Mesenchymal stem cell (in vitro differentiated cells and primary cell): ENCODE measurements around the gene ANKRD12.
A peak's percentile ranks its signal among the peaks of the same experiment; 100 is the strongest.

ENCODE experiments used
- DNase-seq: peaks from one replicate; pipeline ENCODE4 v3.0.0-alpha.2; 2013
- H2AFZ ChIP-seq: one replicate; pipeline ENCODE4 v1.6.1; 2013; ENCODE audit warnings: low read depth, mild to moderate bottlenecking, control low read depth, inconsistent platforms, low read length, moderate library complexity
- H2AK5ac ChIP-seq: 2 replicates; pipeline ENCODE4 v1.6.1; 2013; ENCODE audit warnings: low read length, moderate library complexity, mild to moderate bottlenecking, inconsistent platforms; ENCODE audit not compliant: severe bottlenecking
- H2BK120ac ChIP-seq: one replicate; pipeline ENCODE4 v1.6.1; 2013; ENCODE audit warnings: low read depth, mild to moderate bottlenecking, inconsistent platforms, low read length, moderate library complexity
- H2BK12ac ChIP-seq, 2 experiments: one replicate each; pipeline ENCODE4 v1.6.1; 2013; ENCODE audit warnings: inconsistent platforms in 2 of 2, low read length in 2 of 2, mild to moderate bottlenecking in 2 of 2, moderate library complexity in 2 of 2, control low read depth in 1 of 2
- H2BK15ac ChIP-seq: one replicate; pipeline ENCODE4 v1.6.1; 2013; ENCODE audit warnings: mild to moderate bottlenecking, low read depth, inconsistent platforms; ENCODE audit not compliant: poor library complexity, severe bottlenecking
- H2BK5ac ChIP-seq: 2 replicates; pipeline ENCODE4 v1.6.1; 2013; ENCODE audit warnings: low read depth, mild to moderate bottlenecking, low read length, control low read depth, inconsistent platforms; ENCODE audit not compliant: poor library complexity, severe bottlenecking
- H3K14ac ChIP-seq, 2 experiments: one replicate each; pipeline ENCODE4 v1.6.1; 2013; ENCODE audit warnings: inconsistent platforms in 2 of 2, low read length in 2 of 2, control low read depth in 1 of 2, mild to moderate bottlenecking in 1 of 2, moderate library complexity in 1 of 2
- H3K18ac ChIP-seq, 2 experiments: one replicate each; pipeline ENCODE4 v1.6.1; 2013; ENCODE audit warnings: inconsistent platforms in 2 of 2, low read length in 2 of 2, control low read depth in 1 of 2, low read depth in 1 of 2, mild to moderate bottlenecking in 1 of 2
- H3K23ac ChIP-seq, 2 experiments: one replicate each; pipeline ENCODE4 v1.6.1; 2013; ENCODE audit warnings: inconsistent platforms in 2 of 2, low read length in 2 of 2, mild to moderate bottlenecking in 2 of 2, moderate library complexity in 2 of 2, control low read depth in 1 of 2
- H3K27ac ChIP-seq: 2 replicates; pipeline ENCODE4 v1.5.1; 2013; ENCODE audit warnings: mild to moderate bottlenecking, moderate library complexity, low read length, control low read depth, inconsistent platforms; ENCODE audit not compliant: poor library complexity, severe bottlenecking
- H3K27me3 ChIP-seq, 2 experiments: 2 replicates each; pipeline versions ENCODE4 v1.6.1 to v1.7.0; 2013; ENCODE audit warnings: low read length in 2 of 2, mild to moderate bottlenecking in 2 of 2, moderate library complexity in 2 of 2, control low read depth in 1 of 2, inconsistent platforms in 1 of 2; ENCODE audit not compliant: control insufficient read depth in 1 of 2, insufficient read depth in 1 of 2
- H3K36me3 ChIP-seq, 2 experiments: 2 replicates each; pipeline versions ENCODE4 v1.6.1 to v1.7.0; 2013; ENCODE audit warnings: low read length in 2 of 2, control low read depth in 1 of 2, inconsistent platforms in 1 of 2, low read depth in 1 of 2, mild to moderate bottlenecking in 1 of 2; ENCODE audit not compliant: insufficient read depth in 2 of 2, control insufficient read depth in 1 of 2
- H3K4ac ChIP-seq, 2 experiments: one replicate each; pipeline ENCODE4 v1.6.1; 2013; ENCODE audit warnings: inconsistent platforms in 2 of 2, low read length in 2 of 2, mild to moderate bottlenecking in 2 of 2, moderate library complexity in 2 of 2, control low read depth in 1 of 2, low read depth in 1 of 2
- H3K4me1 ChIP-seq: 2 replicates; pipeline ENCODE4 v1.6.1; 2013; ENCODE audit warnings: low read depth, low read length, control low read depth; ENCODE audit not compliant: control insufficient read depth, insufficient read depth
- H3K4me2 ChIP-seq: 2 replicates; pipeline ENCODE4 v1.6.1; 2013; ENCODE audit warnings: low read length, mild to moderate bottlenecking, inconsistent platforms; ENCODE audit not compliant: poor library complexity, severe bottlenecking
- H3K4me3 ChIP-seq, 2 experiments: 2 replicates each; pipeline versions ENCODE4 v1.5.1 to v1.7.0; 2013; ENCODE audit warnings: low read length in 2 of 2, mild to moderate bottlenecking in 2 of 2, control low read depth in 1 of 2, low read depth in 1 of 2; ENCODE audit not compliant: insufficient read depth in 1 of 2
- H3K79me1 ChIP-seq: replicated peaks from 2 replicates; pipeline ENCODE4 v1.6.1; 2013; ENCODE audit warnings: mild to moderate bottlenecking, control low read depth, low read length, inconsistent platforms; ENCODE audit not compliant: poor library complexity, severe bottlenecking
- H3K9ac ChIP-seq: 2 replicates; pipeline ENCODE4 v1.7.0; 2013; ENCODE audit warnings: mild to moderate bottlenecking, low read length, moderate library complexity
- H3K9me3 ChIP-seq: 2 replicates; pipeline ENCODE4 v1.7.0; 2013; ENCODE audit warnings: mild to moderate bottlenecking, low read length; ENCODE audit not compliant: control insufficient read depth
- H4K8ac ChIP-seq: one replicate; pipeline ENCODE4 v1.6.1; 2013; ENCODE audit warnings: inconsistent platforms, mild to moderate bottlenecking, low read length, moderate library complexity
- H4K91ac ChIP-seq: one replicate; pipeline ENCODE4 v1.6.1; 2013; ENCODE audit warnings: mild to moderate bottlenecking, low read length, inconsistent platforms
- WGBS: methylation state at CpG from one replicate; pipeline ENCODE4 v1.1.7; 2013; ENCODE audit warnings: mixed read lengths; 5-methylcytosine and 5-hydroxymethylcytosine counted together

ANKRD12 gene

DNA sequence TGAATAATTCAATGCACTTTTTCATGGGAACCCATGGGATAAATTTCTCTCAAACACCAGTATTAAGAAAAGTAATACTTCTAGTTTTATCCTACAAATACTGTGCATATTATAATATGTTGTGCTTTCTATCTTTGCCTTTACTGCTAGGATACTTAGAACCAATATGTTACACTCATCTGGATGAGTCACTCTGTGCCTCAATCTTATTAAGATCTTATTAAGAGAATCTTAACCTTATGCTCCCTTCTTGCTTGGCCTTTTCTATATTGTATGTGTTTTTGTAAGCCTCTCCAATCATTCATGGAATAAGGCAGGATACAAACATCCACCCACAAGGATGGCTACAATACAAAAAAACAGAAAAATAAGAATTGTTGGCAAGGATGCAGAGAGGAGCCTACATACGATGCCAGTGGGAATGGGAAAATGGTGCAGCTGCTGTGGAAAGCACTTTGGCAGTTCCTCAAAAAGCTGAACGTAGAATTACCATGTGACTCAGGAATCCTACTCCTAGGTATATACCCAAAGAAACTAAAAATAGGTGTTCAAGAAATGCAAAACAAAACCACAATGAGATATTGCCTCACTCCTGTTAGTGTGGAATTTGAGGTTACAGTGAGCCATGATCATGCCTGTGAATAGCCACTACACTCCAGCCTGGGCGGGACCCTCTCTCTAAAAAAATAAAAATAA lies 187.3 kb downstream of the ANKRD12 start:
- WGBS: 75% methylated on average over 1 of the region's 3 CpGs
- no peak overlapping the region for H2BK15ac ChIP-seq
- no peak overlapping the region for H2AK5ac ChIP-seq

DNA sequence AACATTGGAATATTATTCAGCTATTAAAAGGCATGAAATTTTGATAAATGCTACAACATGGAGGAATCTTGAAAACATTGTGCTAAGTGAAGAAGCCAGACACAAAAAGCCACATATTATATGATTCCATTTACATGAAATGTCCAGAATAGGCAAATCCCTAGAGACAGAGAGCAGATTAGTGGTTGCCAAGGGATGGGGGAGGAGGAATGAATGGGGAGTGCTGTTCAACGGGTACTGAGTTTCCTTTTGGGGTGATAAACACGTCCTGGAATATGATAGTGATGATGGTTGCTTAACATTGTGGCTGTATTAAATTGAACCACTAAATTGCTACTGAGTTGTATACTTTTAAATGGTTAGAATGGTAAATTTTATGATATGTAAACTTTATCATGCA lies 189.1 kb downstream of the ANKRD12 start:
- Histone ChIP-seq H2BK120ac (no peak overlapping the region), H3K4me1 (peaks cover 3% of the 10 kb centered on the region), H3K4me3 (no peak overlapping the region), H2BK12ac (no peak overlapping the region), H3K27ac (no peak overlapping the region), H3K4me2 (no peak overlapping the region), H3K36me3 (no peaks in the 10 kb centered on the region), H4K91ac (no peak overlapping the region), H3K27me3 (no peaks in the 10 kb centered on the region), H3K79me1 (no peaks in the 10 kb centered on the region), H3K23ac (no peak overlapping the region), H3K9ac (no peak overlapping the region), H3K18ac (no peak overlapping the region), H4K8ac (no peak overlapping the region), H2AK5ac (no peak overlapping the region), H2BK15ac (no peak overlapping the region), H3K9me3 (no peaks in the 10 kb centered on the region), H3K4ac (no peak overlapping the region), H2BK5ac (no peak overlapping the region), H2AFZ (no peak overlapping the region), H3K14ac (no peak overlapping the region)
- DNase-seq: no peak
- WGBS: 92% methylated on average over 2 of the region's 2 CpGs

More for the DNA sequence above, 187.3 kb downstream of the ANKRD12 start:
- H3K18ac ChIP-seq: no peak overlapping the region
- H3K23ac ChIP-seq: no peak overlapping the region
- H3K9me3 ChIP-seq: no peaks in the 10 kb centered on the region
- peaks cover 5% of the 10 kb centered on the region for H3K4me1 ChIP-seq
- H3K27me3 ChIP-seq: no peaks in the 10 kb centered on the region
- H3K4ac ChIP-seq: no peak overlapping the region
- DNase-seq: peak; percentile 61
- H2BK12ac ChIP-seq: no peak overlapping the region
- H3K9ac ChIP-seq: no peak overlapping the region
- no peak overlapping the region for H4K8ac ChIP-seq
- no peak overlapping the region for H3K4me2 ChIP-seq
- no peak overlapping the region for H2BK5ac ChIP-seq
- H3K79me1 ChIP-seq: no peaks in the 10 kb centered on the region
- no peak overlapping the region for H3K14ac ChIP-seq
- H3K36me3 ChIP-seq: no peaks in the 10 kb centered on the region
- no peak overlapping the region for H3K4me3 ChIP-seq
- no peak overlapping the region for H2AFZ ChIP-seq
- no peak overlapping the region for H3K27ac ChIP-seq
- no peak overlapping the region for H2BK120ac ChIP-seq
- no peak overlapping the region for H4K91ac ChIP-seq

DNA sequence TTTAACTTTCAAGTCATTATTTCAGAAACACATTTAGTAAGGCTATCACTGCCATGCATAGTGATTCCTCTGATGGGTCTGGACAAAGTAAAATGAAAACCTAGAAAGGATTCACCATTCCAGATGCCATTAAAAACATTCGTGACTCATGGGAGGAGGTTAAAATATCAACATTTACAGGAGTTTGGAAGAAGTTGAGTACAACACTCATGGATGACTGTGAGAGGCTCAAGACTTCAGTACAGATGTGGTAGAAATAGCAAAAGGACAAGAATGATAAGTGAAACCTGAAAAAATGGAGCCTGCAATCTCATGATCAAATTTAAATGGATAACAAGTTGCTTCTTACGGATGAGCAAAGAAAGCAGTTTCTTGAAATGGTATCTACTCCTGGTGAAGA lies 192.2 kb downstream of the ANKRD12 start:
- no peaks in the 10 kb centered on the region for H3K36me3 ChIP-seq
- H4K8ac ChIP-seq: no peak overlapping the region
- H2AFZ ChIP-seq: no peak overlapping the region
- H3K18ac ChIP-seq: no peak overlapping the region
- no peak overlapping the region for H3K14ac ChIP-seq
- no peak overlapping the region for H3K23ac ChIP-seq
- H2BK120ac ChIP-seq: no peak overlapping the region
- no peaks in the 10 kb centered on the region for H3K9me3 ChIP-seq
- peaks cover 2% of the 10 kb centered on the region for H3K4me1 ChIP-seq
- H3K4me2 ChIP-seq: no peak overlapping the region
- 90% methylated on average over 1 of the region's 2 CpGs for WGBS
- H3K9ac ChIP-seq: no peak overlapping the region
- H4K91ac ChIP-seq: no peak overlapping the region
- no peak overlapping the region for H2BK12ac ChIP-seq
- H3K79me1 ChIP-seq: no peaks in the 10 kb centered on the region
- H2BK5ac ChIP-seq: no peak overlapping the region
- no peaks in the 10 kb centered on the region for H3K27me3 ChIP-seq
- no peak overlapping the region for H2BK15ac ChIP-seq
- no peak overlapping the region for H3K27ac ChIP-seq
- no peak overlapping the region for H3K4ac ChIP-seq
- no peak for DNase-seq
- H3K4me3 ChIP-seq: no peak overlapping the region
- H2AK5ac ChIP-seq: no peak overlapping the region

DNA sequence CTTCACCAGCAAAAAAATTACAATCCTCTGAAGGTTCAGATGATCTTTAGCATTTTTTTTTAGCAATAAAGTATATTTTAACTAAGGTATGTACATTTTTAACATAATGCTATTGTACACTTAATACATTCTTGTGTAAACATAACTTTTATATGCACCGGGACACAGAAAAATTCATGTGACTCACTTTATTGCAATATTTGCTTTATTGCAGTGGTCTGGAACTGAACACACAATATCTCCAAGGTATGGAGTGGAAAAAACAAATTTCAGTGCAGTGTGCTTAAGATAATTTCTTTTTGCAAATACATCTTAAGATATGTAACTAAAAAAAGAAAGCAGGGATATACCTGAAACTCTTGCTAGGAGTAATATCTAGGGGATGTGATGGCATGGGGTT lies 192.9 kb downstream of the ANKRD12 start:
- H4K8ac ChIP-seq: no peak overlapping the region
- H2BK12ac ChIP-seq: no peak overlapping the region
- H2AK5ac ChIP-seq: no peak overlapping the region

More for the DNA sequence above, 192.9 kb downstream of the ANKRD12 start:
- Histone ChIP-seq H3K18ac (no peak overlapping the region), H3K23ac (no peak overlapping the region), H3K79me1 (no peaks in the 10 kb centered on the region), H2BK5ac (no peak overlapping the region), H3K4ac (no peak overlapping the region), H3K4me3 (no peak overlapping the region), H3K9me3 (no peaks in the 10 kb centered on the region), H2BK120ac (no peak overlapping the region), H2BK15ac (no peak overlapping the region), H4K91ac (no peak overlapping the region), H3K9ac (no peak overlapping the region), H3K36me3 (no peaks in the 10 kb centered on the region), H3K4me1 (peaks cover 2% of the 10 kb centered on the region), H3K27ac (no peak overlapping the region), H3K14ac (no peak overlapping the region), H3K27me3 (no peaks in the 10 kb centered on the region), H2AFZ (no peak overlapping the region), H3K4me2 (no peak overlapping the region)
- DNase-seq: no peak
- no CpG with 5 or more reads among the region's 1 CpG for WGBS
